SK-N-SH treated with all-trans-retinoic acid at 6 μM for 48 hours (cell line): ENCODE measurements around the gene RAE1.

Source experiments
- ATAC-seq: fragments of 200-7000 bp; cut with Tn5 transposase; 3 replicates; pipeline ENCODE4 v1.9.1; 2020; ENCODE audit warnings: mild to moderate bottlenecking, moderate library complexity
- ARNTL ChIP-seq: fragments of 450-650 bp; formaldehyde crosslinking; IDR thresholded peaks from 2 replicates; pipeline ENCODE4 v1.5.0; 2020; ENCODE audit warnings: low read depth, mild to moderate bottlenecking, moderate library complexity, borderline replicate concordance
- CSDC2 ChIP-seq: fragments of 250-450 bp; sonication (Bioruptor Pico); IDR thresholded peaks from 2 replicates; pipeline ENCODE4 v1.5.0; 2020; ENCODE audit warnings: mild to moderate bottlenecking, moderate library complexity
- ESRRG ChIP-seq: fragments of 250-450 bp; sonication (Bioruptor Pico); IDR thresholded peaks from 2 replicates; pipeline ENCODE4 v1.6.1; 2021; ENCODE audit warnings: mild to moderate bottlenecking
- GLIS3 ChIP-seq: fragments of 250-450 bp; sonication (Bioruptor Pico); IDR thresholded peaks from 2 replicates; pipeline ENCODE4 v1.5.0; 2020; ENCODE audit warnings: mild to moderate bottlenecking, moderate library complexity
- ISL1 ChIP-seq: fragments of 250-450 bp; sonication (Bioruptor Pico); IDR thresholded peaks from 2 replicates; pipeline ENCODE4 v2.1.2; 2022; ENCODE audit warnings: mild to moderate bottlenecking, moderate library complexity
- OSR1 ChIP-seq: fragments of 250-450 bp; sonication (Bioruptor Pico); IDR thresholded peaks from 2 replicates; pipeline ENCODE4 v1.8.0; 2022; ENCODE audit warnings: moderate library complexity, mild to moderate bottlenecking, inconsistent platforms
- PPARA ChIP-seq: fragments of 250-450 bp; sonication (Bioruptor Pico); IDR thresholded peaks from 2 replicates; pipeline ENCODE4 v1.5.0; 2020; ENCODE audit warnings: mild to moderate bottlenecking, borderline replicate concordance
- RARB ChIP-seq: fragments of 250-450 bp; sonication (Bioruptor Pico); IDR thresholded peaks from 2 replicates; pipeline ENCODE4 v1.8.0; 2021; ENCODE audit warnings: mild to moderate bottlenecking, moderate library complexity
- SNAI2 ChIP-seq: fragments of 250-450 bp; sonication (Bioruptor Pico); IDR thresholded peaks from 2 replicates; pipeline ENCODE4 v1.5.0; 2020; ENCODE audit warnings: mild to moderate bottlenecking, moderate library complexity
- TCF4 ChIP-seq: fragments of 250-450 bp; sonication (Bioruptor Pico); IDR thresholded peaks from 2 replicates; pipeline ENCODE4 v1.8.0; 2021; ENCODE audit warnings: mild to moderate bottlenecking, moderate library complexity, borderline replicate concordance
- TOX ChIP-seq: fragments of 250-450 bp; sonication (Bioruptor Pico); IDR thresholded peaks from 2 replicates; pipeline ENCODE4 v1.8.0; 2021; ENCODE audit warnings: mild to moderate bottlenecking, moderate library complexity, borderline replicate concordance
- ZC3H10 ChIP-seq: fragments of 250-450 bp; sonication (Bioruptor Pico); IDR thresholded peaks from 2 replicates; pipeline ENCODE4 v1.5.1; 2021; ENCODE audit warnings: mild to moderate bottlenecking, moderate library complexity
- ZFP3 ChIP-seq: fragments of 250-450 bp; sonication (Bioruptor Pico); IDR thresholded peaks from 2 replicates; pipeline ENCODE4 v1.5.0; 2020; ENCODE audit warnings: mild to moderate bottlenecking, moderate library complexity
- ZFP30 ChIP-seq: fragments of 450-650 bp; formaldehyde crosslinking; IDR thresholded peaks from 2 replicates; pipeline ENCODE4 v1.5.0; 2022; ENCODE audit warnings: mild to moderate bottlenecking, moderate library complexity
- ZNF565 ChIP-seq: fragments of 450-650 bp; formaldehyde crosslinking; conservative IDR thresholded peaks from 2 replicates; pipeline ENCODE4 v1.5.0; 2020; ENCODE audit warnings: low read depth, mild to moderate bottlenecking, moderate library complexity
- ZNF70 ChIP-seq: fragments of 450-650 bp; formaldehyde crosslinking; IDR thresholded peaks from 2 replicates; pipeline ENCODE4 v1.5.0; 2020; ENCODE audit warnings: mild to moderate bottlenecking, moderate library complexity
- TF ChIP-seq, protein P1 (sequence below): fragments of 250-450 bp; sonication (Bioruptor Pico); IDR thresholded peaks from 2 replicates; pipeline ENCODE4 v1.5.1; 2021; ENCODE audit warnings: mild to moderate bottlenecking, moderate library complexity
- TF ChIP-seq, protein P2 (sequence below): fragments of 250-450 bp; sonication (Bioruptor Pico); IDR thresholded peaks from 2 replicates; pipeline ENCODE4 v1.8.0; 2021; ENCODE audit warnings: low read depth, mild to moderate bottlenecking, moderate library complexity, borderline replicate concordance
- TF ChIP-seq, protein P3 (sequence below): fragments of 250-450 bp; sonication (Bioruptor Pico); IDR thresholded peaks from 2 replicates; pipeline ENCODE4 v1.5.0; 2020; ENCODE audit warnings: mild to moderate bottlenecking, moderate library complexity
- TF ChIP-seq, protein P4 (sequence below): fragments of 250-450 bp; sonication (Bioruptor Pico); IDR thresholded peaks from 2 replicates; pipeline ENCODE4 v1.5.1; 2020; ENCODE audit warnings: low read depth, mild to moderate bottlenecking, moderate library complexity
- TF ChIP-seq, protein P5 (sequence below): fragments of 250-450 bp; sonication (Bioruptor Pico); IDR thresholded peaks from 2 replicates; pipeline ENCODE4 v1.8.0; 2020; ENCODE audit warnings: mild to moderate bottlenecking, moderate library complexity, borderline replicate concordance

Gene RAE1

DNA sequence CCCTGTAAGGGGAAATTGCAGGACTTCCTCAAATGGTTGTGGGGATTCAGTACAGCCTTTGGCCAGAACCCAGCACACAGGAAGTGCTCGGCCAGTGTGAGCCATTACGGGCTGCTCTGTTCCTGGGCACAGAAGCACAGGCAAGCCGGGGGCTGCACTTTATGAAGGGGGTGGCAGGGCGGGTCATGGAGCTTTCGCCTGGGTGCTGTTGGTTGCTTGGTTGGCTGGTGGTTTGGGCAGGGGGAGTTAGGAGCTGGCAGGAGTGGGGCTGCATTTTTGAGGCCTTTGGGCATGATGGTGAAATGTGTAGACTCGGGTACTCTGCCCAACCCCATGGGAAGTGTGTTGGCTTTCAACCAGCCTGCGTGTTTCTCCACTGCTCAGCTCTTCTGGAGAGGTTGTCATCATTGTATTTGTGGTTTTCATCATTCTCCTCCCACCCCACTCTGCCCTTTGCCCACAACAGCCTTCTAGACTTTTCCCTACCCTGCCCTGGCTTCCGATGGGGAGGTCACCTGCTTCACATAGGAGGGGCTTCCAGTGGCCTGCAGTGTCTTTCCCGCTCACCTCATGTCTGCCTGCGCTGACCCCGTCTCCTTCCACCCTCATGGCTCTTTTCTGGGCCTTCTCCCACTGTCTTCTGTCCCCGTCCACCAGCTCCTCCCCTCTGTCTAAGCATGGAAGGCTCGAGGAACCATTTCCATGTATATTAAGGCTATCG is 24.0 kb downstream of the RAE1 start:
- no peak for ATAC-seq
- TF ChIP-seq ARNTL (CRISPR knock-in tag): no peak
- TF ChIP-seq ZC3H10 (CRISPR knock-in tag): no peak
- no peak for TF ChIP-seq ZNF70 (CRISPR knock-in tag)
- TF ChIP-seq, protein P1, sequence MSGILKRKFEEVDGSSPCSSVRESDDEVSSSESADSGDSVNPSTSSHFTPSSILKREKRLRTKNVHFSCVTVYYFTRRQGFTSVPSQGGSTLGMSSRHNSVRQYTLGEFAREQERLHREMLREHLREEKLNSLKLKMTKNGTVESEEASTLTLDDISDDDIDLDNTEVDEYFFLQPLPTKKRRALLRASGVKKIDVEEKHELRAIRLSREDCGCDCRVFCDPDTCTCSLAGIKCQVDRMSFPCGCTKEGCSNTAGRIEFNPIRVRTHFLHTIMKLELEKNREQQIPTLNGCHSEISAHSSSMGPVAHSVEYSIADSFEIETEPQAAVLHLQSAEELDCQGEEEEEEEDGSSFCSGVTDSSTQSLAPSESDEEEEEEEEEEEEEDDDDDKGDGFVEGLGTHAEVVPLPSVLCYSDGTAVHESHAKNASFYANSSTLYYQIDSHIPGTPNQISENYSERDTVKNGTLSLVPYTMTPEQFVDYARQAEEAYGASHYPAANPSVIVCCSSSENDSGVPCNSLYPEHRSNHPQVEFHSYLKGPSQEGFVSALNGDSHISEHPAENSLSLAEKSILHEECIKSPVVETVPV (CRISPR knock-in tag): no peak
- no peak for TF ChIP-seq CSDC2 (CRISPR knock-in tag)
- TF ChIP-seq RARB: no peak

DNA sequence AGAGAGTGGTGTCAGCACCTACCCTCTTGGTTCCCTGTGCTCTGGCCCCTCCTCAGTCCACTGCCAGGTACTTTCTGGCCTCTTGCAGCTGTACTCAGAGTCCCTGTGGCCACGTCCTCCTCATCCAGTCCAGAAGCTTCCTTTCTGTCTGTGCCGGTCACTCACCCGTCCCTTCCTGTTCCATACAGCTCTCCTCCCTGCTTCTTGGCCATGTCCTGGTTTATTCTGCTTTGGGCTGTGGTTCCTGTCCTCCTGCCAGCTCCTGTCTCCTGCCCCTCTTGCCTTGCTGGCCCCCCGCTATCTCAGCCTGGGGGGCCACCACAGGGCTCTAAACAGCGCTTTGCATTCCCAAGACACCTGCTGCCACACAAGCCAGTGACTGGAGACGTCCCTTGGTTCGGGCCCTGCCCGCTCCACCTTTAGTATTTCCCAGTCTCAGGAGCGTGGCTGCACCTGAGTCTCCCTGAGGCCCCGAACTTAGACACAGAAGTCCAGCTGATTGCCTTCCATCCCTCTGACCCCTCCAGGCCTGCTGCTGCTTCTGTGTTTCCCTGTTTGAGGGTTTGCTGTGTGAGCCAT is 24.7 kb downstream of the RAE1 start:
- TF ChIP-seq OSR1 (no peak), TOX (CRISPR knock-in tag) (no peak), ZC3H10 (CRISPR knock-in tag) (no peak)
- TF ChIP-seq, protein P2, sequence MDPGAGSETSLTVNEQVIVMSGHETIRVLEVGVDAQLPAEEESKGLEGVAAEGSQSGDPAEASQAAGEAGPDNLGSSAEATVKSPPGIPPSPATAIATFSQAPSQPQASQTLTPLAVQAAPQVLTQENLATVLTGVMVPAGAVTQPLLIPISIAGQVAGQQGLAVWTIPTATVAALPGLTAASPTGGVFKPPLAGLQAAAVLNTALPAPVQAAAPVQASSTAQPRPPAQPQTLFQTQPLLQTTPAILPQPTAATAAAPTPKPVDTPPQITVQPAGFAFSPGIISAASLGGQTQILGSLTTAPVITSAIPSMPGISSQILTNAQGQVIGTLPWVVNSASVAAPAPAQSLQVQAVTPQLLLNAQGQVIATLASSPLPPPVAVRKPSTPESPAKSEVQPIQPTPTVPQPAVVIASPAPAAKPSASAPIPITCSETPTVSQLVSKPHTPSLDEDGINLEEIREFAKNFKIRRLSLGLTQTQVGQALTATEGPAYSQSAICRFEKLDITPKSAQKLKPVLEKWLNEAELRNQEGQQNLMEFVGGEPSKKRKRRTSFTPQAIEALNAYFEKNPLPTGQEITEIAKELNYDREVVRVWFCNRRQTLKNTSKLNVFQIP (CRISPR knock-in tag): no peak
- TF ChIP-seq, protein P3, sequence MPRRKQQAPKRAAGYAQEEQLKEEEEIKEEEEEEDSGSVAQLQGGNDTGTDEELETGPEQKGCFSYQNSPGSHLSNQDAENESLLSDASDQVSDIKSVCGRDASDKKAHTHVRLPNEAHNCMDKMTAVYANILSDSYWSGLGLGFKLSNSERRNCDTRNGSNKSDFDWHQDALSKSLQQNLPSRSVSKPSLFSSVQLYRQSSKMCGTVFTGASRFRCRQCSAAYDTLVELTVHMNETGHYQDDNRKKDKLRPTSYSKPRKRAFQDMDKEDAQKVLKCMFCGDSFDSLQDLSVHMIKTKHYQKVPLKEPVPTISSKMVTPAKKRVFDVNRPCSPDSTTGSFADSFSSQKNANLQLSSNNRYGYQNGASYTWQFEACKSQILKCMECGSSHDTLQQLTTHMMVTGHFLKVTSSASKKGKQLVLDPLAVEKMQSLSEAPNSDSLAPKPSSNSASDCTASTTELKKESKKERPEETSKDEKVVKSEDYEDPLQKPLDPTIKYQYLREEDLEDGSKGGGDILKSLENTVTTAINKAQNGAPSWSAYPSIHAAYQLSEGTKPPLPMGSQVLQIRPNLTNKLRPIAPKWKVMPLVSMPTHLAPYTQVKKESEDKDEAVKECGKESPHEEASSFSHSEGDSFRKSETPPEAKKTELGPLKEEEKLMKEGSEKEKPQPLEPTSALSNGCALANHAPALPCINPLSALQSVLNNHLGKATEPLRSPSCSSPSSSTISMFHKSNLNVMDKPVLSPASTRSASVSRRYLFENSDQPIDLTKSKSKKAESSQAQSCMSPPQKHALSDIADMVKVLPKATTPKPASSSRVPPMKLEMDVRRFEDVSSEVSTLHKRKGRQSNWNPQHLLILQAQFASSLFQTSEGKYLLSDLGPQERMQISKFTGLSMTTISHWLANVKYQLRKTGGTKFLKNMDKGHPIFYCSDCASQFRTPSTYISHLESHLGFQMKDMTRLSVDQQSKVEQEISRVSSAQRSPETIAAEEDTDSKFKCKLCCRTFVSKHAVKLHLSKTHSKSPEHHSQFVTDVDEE: no peak
- TF ChIP-seq, all 23 proteins: peak for 0

DNA sequence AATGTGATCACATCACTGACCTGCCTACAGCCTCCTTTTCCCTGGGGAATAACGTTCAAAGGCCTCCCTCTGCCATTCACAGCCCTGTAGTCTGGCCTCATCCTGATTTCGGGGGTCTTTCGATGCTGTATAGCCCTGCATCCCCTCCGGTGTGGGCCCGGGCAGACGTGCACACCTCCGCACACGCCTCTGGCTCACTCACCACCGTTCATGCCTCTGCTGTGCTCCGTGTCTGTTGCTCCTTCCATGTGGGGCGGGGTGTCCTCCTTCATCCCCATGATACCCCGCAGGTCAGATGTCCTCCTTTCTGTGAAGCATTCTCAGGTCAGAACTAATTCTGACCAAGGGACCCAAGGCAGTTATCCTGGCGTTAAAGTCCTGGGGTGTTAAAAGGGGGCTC is 26.3 kb downstream of the RAE1 start:
- no peak for ATAC-seq
- TF ChIP-seq TCF4 (CRISPR knock-in tag): no peak
- TF ChIP-seq, protein P3: no peak
- TF ChIP-seq, all 23 proteins: peak for 0

More for the DNA sequence above, 24.7 kb downstream of the RAE1 start:
- no peak for ATAC-seq

DNA sequence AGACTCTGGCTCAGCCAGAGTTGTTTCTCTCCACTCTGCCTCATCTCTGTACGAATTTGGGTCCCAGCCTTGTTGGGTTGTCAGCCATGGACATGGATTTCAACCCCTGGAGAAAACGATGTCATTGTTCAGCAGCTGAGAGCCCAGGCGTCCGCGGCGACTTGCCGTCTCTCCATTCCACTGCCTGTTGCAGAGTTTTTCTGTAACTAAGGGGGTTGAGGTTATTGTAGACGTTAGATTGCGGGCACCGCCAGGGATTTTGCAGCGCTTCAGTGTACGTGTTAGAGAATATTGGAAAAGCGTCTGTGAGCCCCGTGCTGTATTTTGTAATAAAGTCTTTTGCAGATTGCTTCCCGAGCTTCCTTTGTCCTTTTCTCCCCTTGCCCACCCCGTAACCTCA is 27.1 kb downstream of the RAE1 start:
- ATAC-seq: no peak
- no peak for TF ChIP-seq SNAI2 (CRISPR knock-in tag)
- no peak for TF ChIP-seq ISL1 (CRISPR knock-in tag)
- TF ChIP-seq RARB: no peak
- TF ChIP-seq, protein P4, sequence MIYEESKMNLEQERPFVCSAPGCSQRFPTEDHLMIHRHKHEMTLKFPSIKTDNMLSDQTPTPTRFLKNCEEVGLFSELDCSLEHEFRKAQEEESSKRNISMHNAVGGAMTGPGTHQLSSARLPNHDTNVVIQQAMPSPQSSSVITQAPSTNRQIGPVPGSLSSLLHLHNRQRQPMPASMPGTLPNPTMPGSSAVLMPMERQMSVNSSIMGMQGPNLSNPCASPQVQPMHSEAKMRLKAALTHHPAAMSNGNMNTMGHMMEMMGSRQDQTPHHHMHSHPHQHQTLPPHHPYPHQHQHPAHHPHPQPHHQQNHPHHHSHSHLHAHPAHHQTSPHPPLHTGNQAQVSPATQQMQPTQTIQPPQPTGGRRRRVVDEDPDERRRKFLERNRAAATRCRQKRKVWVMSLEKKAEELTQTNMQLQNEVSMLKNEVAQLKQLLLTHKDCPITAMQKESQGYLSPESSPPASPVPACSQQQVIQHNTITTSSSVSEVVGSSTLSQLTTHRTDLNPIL (CRISPR knock-in tag): no peak
- no peak for TF ChIP-seq ESRRG (CRISPR knock-in tag)
- no peak for TF ChIP-seq OSR1
- TF ChIP-seq ZFP3 (CRISPR knock-in tag): no peak
- TF ChIP-seq, protein P2 (CRISPR knock-in tag): no peak
- TF ChIP-seq GLIS3 (CRISPR knock-in tag): no peak
- TF ChIP-seq ARNTL (CRISPR knock-in tag): no peak
- TF ChIP-seq ZNF565 (CRISPR knock-in tag): no peak
- TF ChIP-seq, protein P5, sequence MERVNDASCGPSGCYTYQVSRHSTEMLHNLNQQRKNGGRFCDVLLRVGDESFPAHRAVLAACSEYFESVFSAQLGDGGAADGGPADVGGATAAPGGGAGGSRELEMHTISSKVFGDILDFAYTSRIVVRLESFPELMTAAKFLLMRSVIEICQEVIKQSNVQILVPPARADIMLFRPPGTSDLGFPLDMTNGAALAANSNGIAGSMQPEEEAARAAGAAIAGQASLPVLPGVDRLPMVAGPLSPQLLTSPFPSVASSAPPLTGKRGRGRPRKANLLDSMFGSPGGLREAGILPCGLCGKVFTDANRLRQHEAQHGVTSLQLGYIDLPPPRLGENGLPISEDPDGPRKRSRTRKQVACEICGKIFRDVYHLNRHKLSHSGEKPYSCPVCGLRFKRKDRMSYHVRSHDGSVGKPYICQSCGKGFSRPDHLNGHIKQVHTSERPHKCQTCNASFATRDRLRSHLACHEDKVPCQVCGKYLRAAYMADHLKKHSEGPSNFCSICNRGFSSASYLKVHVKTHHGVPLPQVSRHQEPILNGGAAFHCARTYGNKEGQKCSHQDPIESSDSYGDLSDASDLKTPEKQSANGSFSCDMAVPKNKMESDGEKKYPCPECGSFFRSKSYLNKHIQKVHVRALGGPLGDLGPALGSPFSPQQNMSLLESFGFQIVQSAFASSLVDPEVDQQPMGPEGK (CRISPR knock-in tag): no peak
- TF ChIP-seq PPARA (CRISPR knock-in tag): no peak
- no peak for TF ChIP-seq TOX (CRISPR knock-in tag)
- no peak for TF ChIP-seq TCF4 (CRISPR knock-in tag)
- no peak for TF ChIP-seq ZFP30
